SK-N-SH treated with all-trans-retinoic acid at 6 μM for 48 hours (cell line): ENCODE results near the gene LPP.

ENCODE experiments used
- ATAC-seq: fragments of 200-7000 bp; cut with Tn5 transposase; 3 replicates; pipeline ENCODE4 v1.9.1; 2020; ENCODE audit warnings: mild to moderate bottlenecking, moderate library complexity
- ARNTL ChIP-seq: fragments of 450-650 bp; formaldehyde crosslinking; IDR thresholded peaks from 2 replicates; pipeline ENCODE4 v1.5.0; 2020; ENCODE audit warnings: low read depth, mild to moderate bottlenecking, moderate library complexity, borderline replicate concordance
- BACH2 ChIP-seq: fragments of 250-450 bp; sonication (Bioruptor Pico); IDR thresholded peaks from 2 replicates; pipeline ENCODE4 v1.9.0; 2021; ENCODE audit warnings: mild to moderate bottlenecking, borderline replicate concordance
- CSDC2 ChIP-seq: fragments of 250-450 bp; sonication (Bioruptor Pico); IDR thresholded peaks from 2 replicates; pipeline ENCODE4 v1.5.0; 2020; ENCODE audit warnings: mild to moderate bottlenecking, moderate library complexity
- CSRNP3 ChIP-seq: fragments of 250-450 bp; sonication (Bioruptor Pico); IDR thresholded peaks from 2 replicates; pipeline ENCODE4 v1.5.1; 2021; ENCODE audit warnings: mild to moderate bottlenecking, moderate library complexity
- ESRRG ChIP-seq: fragments of 250-450 bp; sonication (Bioruptor Pico); IDR thresholded peaks from 2 replicates; pipeline ENCODE4 v1.6.1; 2021; ENCODE audit warnings: mild to moderate bottlenecking
- GLIS3 ChIP-seq: fragments of 250-450 bp; sonication (Bioruptor Pico); IDR thresholded peaks from 2 replicates; pipeline ENCODE4 v1.5.0; 2020; ENCODE audit warnings: mild to moderate bottlenecking, moderate library complexity
- ISL1 ChIP-seq: fragments of 250-450 bp; sonication (Bioruptor Pico); IDR thresholded peaks from 2 replicates; pipeline ENCODE4 v2.1.2; 2022; ENCODE audit warnings: mild to moderate bottlenecking, moderate library complexity
- OSR1 ChIP-seq: fragments of 250-450 bp; sonication (Bioruptor Pico); IDR thresholded peaks from 2 replicates; pipeline ENCODE4 v1.8.0; 2022; ENCODE audit warnings: moderate library complexity, mild to moderate bottlenecking, inconsistent platforms
- POU6F1 ChIP-seq: fragments of 250-450 bp; sonication (Bioruptor Pico); IDR thresholded peaks from 2 replicates; pipeline ENCODE4 v1.8.0; 2021; ENCODE audit warnings: low read depth, mild to moderate bottlenecking, moderate library complexity, borderline replicate concordance
- PPARA ChIP-seq: fragments of 250-450 bp; sonication (Bioruptor Pico); IDR thresholded peaks from 2 replicates; pipeline ENCODE4 v1.5.0; 2020; ENCODE audit warnings: mild to moderate bottlenecking, borderline replicate concordance
- RARB ChIP-seq: fragments of 250-450 bp; sonication (Bioruptor Pico); IDR thresholded peaks from 2 replicates; pipeline ENCODE4 v1.8.0; 2021; ENCODE audit warnings: mild to moderate bottlenecking, moderate library complexity
- SNAI2 ChIP-seq: fragments of 250-450 bp; sonication (Bioruptor Pico); IDR thresholded peaks from 2 replicates; pipeline ENCODE4 v1.5.0; 2020; ENCODE audit warnings: mild to moderate bottlenecking, moderate library complexity
- TCF4 ChIP-seq: fragments of 250-450 bp; sonication (Bioruptor Pico); IDR thresholded peaks from 2 replicates; pipeline ENCODE4 v1.8.0; 2021; ENCODE audit warnings: mild to moderate bottlenecking, moderate library complexity, borderline replicate concordance
- TOX ChIP-seq: fragments of 250-450 bp; sonication (Bioruptor Pico); IDR thresholded peaks from 2 replicates; pipeline ENCODE4 v1.8.0; 2021; ENCODE audit warnings: mild to moderate bottlenecking, moderate library complexity, borderline replicate concordance
- TSHZ2 ChIP-seq: fragments of 250-450 bp; sonication (Bioruptor Pico); IDR thresholded peaks from 2 replicates; pipeline ENCODE4 v1.5.0; 2020; ENCODE audit warnings: mild to moderate bottlenecking, moderate library complexity
- ZC3H10 ChIP-seq: fragments of 250-450 bp; sonication (Bioruptor Pico); IDR thresholded peaks from 2 replicates; pipeline ENCODE4 v1.5.1; 2021; ENCODE audit warnings: mild to moderate bottlenecking, moderate library complexity
- ZFP3 ChIP-seq: fragments of 250-450 bp; sonication (Bioruptor Pico); IDR thresholded peaks from 2 replicates; pipeline ENCODE4 v1.5.0; 2020; ENCODE audit warnings: mild to moderate bottlenecking, moderate library complexity
- ZFP30 ChIP-seq: fragments of 450-650 bp; formaldehyde crosslinking; IDR thresholded peaks from 2 replicates; pipeline ENCODE4 v1.5.0; 2022; ENCODE audit warnings: mild to moderate bottlenecking, moderate library complexity
- ZNF565 ChIP-seq: fragments of 450-650 bp; formaldehyde crosslinking; conservative IDR thresholded peaks from 2 replicates; pipeline ENCODE4 v1.5.0; 2020; ENCODE audit warnings: low read depth, mild to moderate bottlenecking, moderate library complexity
- ZNF70 ChIP-seq: fragments of 450-650 bp; formaldehyde crosslinking; IDR thresholded peaks from 2 replicates; pipeline ENCODE4 v1.5.0; 2020; ENCODE audit warnings: mild to moderate bottlenecking, moderate library complexity
- ZNF8 ChIP-seq: fragments of 450-650 bp; formaldehyde crosslinking; IDR thresholded peaks from 2 replicates; pipeline ENCODE4 v1.5.0; 2020; ENCODE audit warnings: mild to moderate bottlenecking, moderate library complexity
- TF ChIP-seq, protein P1 (sequence below): fragments of 250-450 bp; sonication (Bioruptor Pico); IDR thresholded peaks from 2 replicates; pipeline ENCODE4 v1.5.1; 2020; ENCODE audit warnings: low read depth, mild to moderate bottlenecking, moderate library complexity

The LPP gene

GRCh38 chr3:188697127-188697526 lies 543.2 kb downstream of the LPP start:
- TF ChIP-seq TCF4 (CRISPR knock-in tag), result no peak
- ATAC-seq, result no peak

- no peak for TF ChIP-seq CSRNP3 (CRISPR knock-in tag)
- TF ChIP-seq ZNF565 (CRISPR knock-in tag), result no peak
- TF ChIP-seq TCF4 (CRISPR knock-in tag), result no peak
- no peak for TF ChIP-seq ZC3H10 (CRISPR knock-in tag)
- TF ChIP-seq TOX (CRISPR knock-in tag), result no peak
- no peak for TF ChIP-seq ZFP3 (CRISPR knock-in tag)
- no peak for TF ChIP-seq ZFP30 (CRISPR knock-in tag)
- no peak for TF ChIP-seq PPARA
- no peak for TF ChIP-seq ESRRG
- no peak for TF ChIP-seq CSDC2
- TF ChIP-seq OSR1 (CRISPR knock-in tag), result no peak
- TF ChIP-seq ZNF70 (CRISPR knock-in tag), result no peak
- TF ChIP-seq, all 23 proteins: peak for 0
- ATAC-seq, result no peak
These were observed 544.5 kb downstream of the LPP start for GRCh38 chr3:188698436-188698835.

- TF ChIP-seq ZFP3 (CRISPR knock-in tag) (no peak), PPARA (no peak), TCF4 (CRISPR knock-in tag) (no peak), BACH2 (no peak), ZNF8 (CRISPR knock-in tag) (no peak), ISL1 (CRISPR knock-in tag) (no peak), SNAI2 (no peak), OSR1 (CRISPR knock-in tag) (no peak), POU6F1 (no peak), ARNTL (CRISPR knock-in tag) (no peak), GLIS3 (no peak), ZFP30 (CRISPR knock-in tag) (no peak), CSDC2 (no peak), ZNF565 (CRISPR knock-in tag) (no peak)
- TF ChIP-seq, protein P1, sequence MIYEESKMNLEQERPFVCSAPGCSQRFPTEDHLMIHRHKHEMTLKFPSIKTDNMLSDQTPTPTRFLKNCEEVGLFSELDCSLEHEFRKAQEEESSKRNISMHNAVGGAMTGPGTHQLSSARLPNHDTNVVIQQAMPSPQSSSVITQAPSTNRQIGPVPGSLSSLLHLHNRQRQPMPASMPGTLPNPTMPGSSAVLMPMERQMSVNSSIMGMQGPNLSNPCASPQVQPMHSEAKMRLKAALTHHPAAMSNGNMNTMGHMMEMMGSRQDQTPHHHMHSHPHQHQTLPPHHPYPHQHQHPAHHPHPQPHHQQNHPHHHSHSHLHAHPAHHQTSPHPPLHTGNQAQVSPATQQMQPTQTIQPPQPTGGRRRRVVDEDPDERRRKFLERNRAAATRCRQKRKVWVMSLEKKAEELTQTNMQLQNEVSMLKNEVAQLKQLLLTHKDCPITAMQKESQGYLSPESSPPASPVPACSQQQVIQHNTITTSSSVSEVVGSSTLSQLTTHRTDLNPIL (CRISPR knock-in tag), result no peak
- no peak for ATAC-seq
These were observed 546.5 kb downstream of the LPP start for GRCh38 chr3:188700501-188700900.

DNA sequence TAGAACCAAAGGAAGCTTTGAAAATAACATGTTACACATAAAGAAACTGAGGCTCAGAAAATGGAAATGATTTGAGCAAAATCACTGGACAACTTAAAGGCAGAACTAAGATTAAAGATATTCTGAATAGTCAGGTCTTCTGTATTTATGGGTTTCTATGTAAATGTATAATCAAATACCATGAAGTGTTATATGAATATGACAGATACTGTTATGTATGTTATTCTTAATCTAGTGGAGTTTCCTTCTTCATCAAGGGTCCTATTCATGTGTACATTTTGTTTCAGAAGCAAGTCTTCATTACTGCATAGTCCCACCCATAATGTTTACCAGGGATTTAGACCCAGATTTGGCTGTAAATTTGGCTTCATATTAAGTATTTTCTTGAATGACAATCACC lies 547.0 kb downstream of the LPP start:
- ATAC-seq, result no peak

More for the DNA sequence above, 547.0 kb downstream of the LPP start:
- TF ChIP-seq OSR1 (CRISPR knock-in tag) (no peak), TSHZ2 (CRISPR knock-in tag) (no peak), ZFP30 (CRISPR knock-in tag) (no peak), ARNTL (CRISPR knock-in tag) (no peak), CSRNP3 (CRISPR knock-in tag) (no peak), ZNF70 (CRISPR knock-in tag) (no peak), GLIS3 (no peak), TOX (CRISPR knock-in tag) (no peak), ZNF8 (CRISPR knock-in tag) (no peak), ZC3H10 (CRISPR knock-in tag) (no peak), RARB (CRISPR knock-in tag) (no peak), PPARA (no peak), TCF4 (CRISPR knock-in tag) (no peak), ESRRG (no peak), ISL1 (CRISPR knock-in tag) (no peak), POU6F1 (no peak), BACH2 (no peak)
- TF ChIP-seq, protein P1 (CRISPR knock-in tag), result no peak
- TF ChIP-seq, all 23 proteins: peak for 0
